GM19324 (cell line): ENCODE data around the gene USP17L27.
"Not testable (repeated sequence)": the region's sequence is repeated elsewhere in the genome, so short reads cannot be mapped to it uniquely, and the experiment has no call there.

Experiments used
- ATAC-seq: cut with Tn5 transposase; IDR thresholded peaks from one replicate; pipeline ENCODE4 v1.9.1; 2021; ENCODE audit warnings: mild to moderate bottlenecking, moderate library complexity; ENCODE audit not compliant: unreplicated experiment, low FRiP score

The USP17L27 gene

DNA sequence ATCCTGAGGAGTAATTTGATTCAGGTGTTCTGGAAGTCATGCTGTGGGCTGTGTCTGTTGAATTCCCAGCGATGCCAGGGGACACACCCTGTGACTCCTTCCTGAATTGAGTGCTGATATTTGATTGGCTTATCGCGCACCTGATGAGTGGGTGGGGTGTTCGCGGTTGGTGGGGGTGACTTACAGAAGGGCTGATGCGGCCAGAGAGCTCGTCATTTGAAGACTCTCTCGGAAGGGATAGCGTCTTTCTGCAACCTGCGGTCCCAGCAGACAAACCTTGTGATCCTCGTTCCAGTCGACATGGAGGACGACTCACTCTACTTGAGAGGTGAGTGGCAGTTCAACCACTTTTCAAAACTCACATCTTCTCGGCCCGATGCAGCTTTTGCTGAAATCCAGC is at the start of gene USP17L27:
TSS of gene USP17L27 (plus strand) at position 301 of the 400 bp plus-strand sequence. CDS start at position 301, 0 bp downstream.
- not testable (repeated sequence) for ATAC-seq

GRCh38 chr4:9324191-9324590 is 19.8 kb upstream of the USP17L27 start:
- ATAC-seq = not testable (repeated sequence)

GRCh38 chr4:9324865-9325264 is 19.1 kb upstream of the USP17L27 start, which contains the start of gene USP17L24:
Gene USP17L24 (plus strand): TSS chr4:9325165. CDS start chr4:9325165, 0 bp downstream.
- not testable (repeated sequence) for ATAC-seq

DNA sequence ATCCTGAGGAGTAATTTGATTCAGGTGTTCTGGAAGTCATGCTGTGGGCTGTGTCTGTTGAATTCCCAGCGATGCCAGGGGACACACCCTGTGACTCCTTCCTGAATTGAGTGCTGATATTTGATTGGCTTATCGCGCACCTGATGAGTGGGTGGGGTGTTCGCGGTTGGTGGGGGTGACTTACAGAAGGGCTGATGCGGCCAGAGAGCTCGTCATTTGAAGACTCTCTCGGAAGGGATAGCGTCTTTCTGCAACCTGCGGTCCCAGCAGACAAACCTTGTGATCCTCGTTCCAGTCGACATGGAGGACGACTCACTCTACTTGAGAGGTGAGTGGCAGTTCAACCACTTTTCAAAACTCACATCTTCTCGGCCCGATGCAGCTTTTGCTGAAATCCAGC is 14.3 kb upstream of the USP17L27 start, which contains the start of gene USP17L25:
TSS of gene USP17L25 (plus strand) at position 301 of the 400 bp plus-strand sequence. CDS start at position 301, 0 bp downstream.
- not testable (repeated sequence) for ATAC-seq

GRCh38 chr4:9334358-9334757 is 9.6 kb upstream of the USP17L27 start, which contains the start of gene USP17L26:
Gene USP17L26 (plus strand): TSS chr4:9334658. CDS start chr4:9334658, 0 bp downstream.
- ATAC-seq = not testable (repeated sequence)

DNA sequence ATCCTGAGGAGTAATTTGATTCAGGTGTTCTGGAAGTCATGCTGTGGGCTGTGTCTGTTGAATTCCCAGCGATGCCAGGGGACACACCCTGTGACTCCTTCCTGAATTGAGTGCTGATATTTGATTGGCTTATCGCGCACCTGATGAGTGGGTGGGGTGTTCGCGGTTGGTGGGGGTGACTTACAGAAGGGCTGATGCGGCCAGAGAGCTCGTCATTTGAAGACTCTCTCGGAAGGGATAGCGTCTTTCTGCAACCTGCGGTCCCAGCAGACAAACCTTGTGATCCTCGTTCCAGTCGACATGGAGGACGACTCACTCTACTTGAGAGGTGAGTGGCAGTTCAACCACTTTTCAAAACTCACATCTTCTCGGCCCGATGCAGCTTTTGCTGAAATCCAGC is 4.8 kb upstream of the USP17L27 start, which contains the start of gene USP17L5:
TSS of gene USP17L5 (plus strand) at position 301 of the 400 bp plus-strand sequence. CDS start at position 301, 0 bp downstream.
- not testable (repeated sequence) for ATAC-seq

DNA sequence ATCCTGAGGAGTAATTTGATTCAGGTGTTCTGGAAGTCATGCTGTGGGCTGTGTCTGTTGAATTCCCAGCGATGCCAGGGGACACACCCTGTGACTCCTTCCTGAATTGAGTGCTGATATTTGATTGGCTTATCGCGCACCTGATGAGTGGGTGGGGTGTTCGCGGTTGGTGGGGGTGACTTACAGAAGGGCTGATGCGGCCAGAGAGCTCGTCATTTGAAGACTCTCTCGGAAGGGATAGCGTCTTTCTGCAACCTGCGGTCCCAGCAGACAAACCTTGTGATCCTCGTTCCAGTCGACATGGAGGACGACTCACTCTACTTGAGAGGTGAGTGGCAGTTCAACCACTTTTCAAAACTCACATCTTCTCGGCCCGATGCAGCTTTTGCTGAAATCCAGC is 4.6 kb downstream of the USP17L27 start, which contains the start of gene USP17L28:
TSS of gene USP17L28 (plus strand) at position 301 of the 400 bp plus-strand sequence. CDS start at position 301, 0 bp downstream.
- not testable (repeated sequence) for ATAC-seq

GRCh38 chr4:9350866-9351265 is 6.9 kb downstream of the USP17L27 start:
- not testable (repeated sequence) for ATAC-seq

GRCh38 chr4:9353338-9353737 is 9.4 kb downstream of the USP17L27 start, which contains the start of gene USP17L29:
Gene USP17L29 (plus strand): TSS chr4:9353638. CDS start chr4:9353638, 0 bp downstream.
- ATAC-seq = not testable (repeated sequence)

GRCh38 chr4:9362829-9363228 is 18.9 kb downstream of the USP17L27 start, which contains the start of gene USP17L30:
Gene USP17L30 (plus strand): TSS chr4:9363129. CDS start chr4:9363129, 0 bp downstream.
- not testable (repeated sequence) for ATAC-seq

- not testable (repeated sequence) for ATAC-seq
Measured at GRCh38 chr4:9379881-9380280, 35.9 kb downstream of the USP17L27 start.

GRCh38 chr4:9381012-9381534 is 37.1 kb downstream of the USP17L27 start:
- ATAC-seq = not testable (repeated sequence)

- ATAC-seq = no peak
Measured at GRCh38 chr4:9384126-9384525, 40.2 kb downstream of the USP17L27 start.

DNA sequence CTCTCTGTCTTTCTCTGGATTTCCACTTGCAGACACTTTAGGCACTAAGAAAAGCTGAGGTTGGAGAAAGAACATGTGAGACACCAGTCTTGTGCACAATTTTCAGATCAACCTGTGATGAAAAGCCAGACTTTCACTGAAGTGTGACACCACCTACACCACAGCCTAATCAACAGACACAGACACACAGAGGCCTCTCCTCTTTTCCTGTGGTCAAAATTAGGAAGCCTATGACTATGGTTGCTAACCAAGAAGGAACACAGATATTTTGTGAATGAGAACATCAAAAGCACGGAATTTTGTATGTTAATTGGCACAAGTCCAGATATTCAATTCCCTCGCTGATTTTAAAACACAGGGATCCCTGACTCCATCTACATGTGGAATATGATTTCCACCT is 45.1 kb downstream of the USP17L27 start:
- ATAC-seq = not testable (repeated sequence)
